GM18519 (cell line): ENCODE results near the gene CENATAC.
A peak's percentile ranks its signal among the peaks of the same experiment; 100 is the strongest.
"Not testable (repeated sequence)": the region's sequence is repeated elsewhere in the genome, so short reads cannot be mapped to it uniquely, and the experiment has no call there.

Experiments used
- ATAC-seq: cut with Tn5 transposase; IDR thresholded peaks from one replicate; pipeline ENCODE4 v1.9.1; 2021; ENCODE audit warnings: mild to moderate bottlenecking, moderate library complexity; ENCODE audit not compliant: unreplicated experiment, low FRiP score

Gene CENATAC

DNA sequence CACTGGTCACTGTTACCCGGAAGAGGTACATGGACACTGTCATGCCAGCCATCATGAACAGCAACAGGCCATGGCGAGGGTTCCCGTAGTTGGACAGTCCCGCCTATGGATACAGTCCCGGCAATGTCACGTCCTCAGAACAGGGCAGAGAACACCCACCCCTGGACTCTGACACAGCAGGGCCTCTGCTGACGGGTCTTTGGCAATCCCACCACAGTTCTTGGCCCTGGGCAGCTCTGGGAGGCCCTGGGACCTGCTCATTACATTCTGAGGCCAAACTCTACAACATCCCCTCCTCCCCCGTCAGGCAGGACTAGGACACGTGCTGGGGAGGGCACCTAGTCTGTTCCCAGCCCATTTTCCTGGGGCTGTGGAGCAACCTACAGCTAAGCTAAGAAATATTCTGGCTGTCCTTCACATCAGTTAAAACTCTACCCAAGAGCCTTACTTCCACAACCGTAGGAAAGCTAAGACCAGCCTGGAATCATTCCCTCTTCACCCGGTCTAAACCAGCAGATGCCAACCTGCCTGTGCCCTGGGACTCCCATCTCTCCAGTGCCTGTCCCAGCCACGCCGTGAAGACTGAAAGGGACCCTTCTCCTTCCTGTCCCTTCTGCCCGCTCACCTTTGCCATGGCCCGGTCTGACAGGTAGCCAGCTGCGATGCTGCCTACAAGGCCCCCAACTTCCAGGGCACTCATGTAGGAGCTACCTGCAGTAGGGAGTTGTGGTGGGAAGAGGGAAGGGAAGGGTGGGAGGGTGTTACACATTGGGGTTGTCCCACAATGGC is 28.2 kb downstream of the CENATAC start:
- no peak for ATAC-seq

DNA sequence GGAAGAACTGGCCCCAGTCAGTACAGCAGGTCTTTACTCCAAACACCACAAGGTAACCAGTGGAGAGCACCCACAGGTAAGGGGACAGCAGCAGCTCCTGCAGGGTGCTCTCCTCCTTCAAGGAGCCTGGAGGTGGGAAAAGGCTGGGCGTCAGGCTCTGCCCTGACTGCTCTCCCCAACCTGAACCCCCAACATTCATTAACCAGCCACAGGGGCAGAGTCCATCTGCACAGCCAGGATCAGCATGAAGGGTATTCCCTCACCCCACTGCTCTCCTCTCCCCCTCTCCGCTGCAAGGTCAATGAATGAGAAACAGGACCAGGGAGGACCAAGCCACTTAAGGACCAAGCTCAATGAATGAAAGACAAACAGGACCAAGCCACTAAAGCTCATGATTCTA is 29.0 kb downstream of the CENATAC start:
- no peak for ATAC-seq

DNA sequence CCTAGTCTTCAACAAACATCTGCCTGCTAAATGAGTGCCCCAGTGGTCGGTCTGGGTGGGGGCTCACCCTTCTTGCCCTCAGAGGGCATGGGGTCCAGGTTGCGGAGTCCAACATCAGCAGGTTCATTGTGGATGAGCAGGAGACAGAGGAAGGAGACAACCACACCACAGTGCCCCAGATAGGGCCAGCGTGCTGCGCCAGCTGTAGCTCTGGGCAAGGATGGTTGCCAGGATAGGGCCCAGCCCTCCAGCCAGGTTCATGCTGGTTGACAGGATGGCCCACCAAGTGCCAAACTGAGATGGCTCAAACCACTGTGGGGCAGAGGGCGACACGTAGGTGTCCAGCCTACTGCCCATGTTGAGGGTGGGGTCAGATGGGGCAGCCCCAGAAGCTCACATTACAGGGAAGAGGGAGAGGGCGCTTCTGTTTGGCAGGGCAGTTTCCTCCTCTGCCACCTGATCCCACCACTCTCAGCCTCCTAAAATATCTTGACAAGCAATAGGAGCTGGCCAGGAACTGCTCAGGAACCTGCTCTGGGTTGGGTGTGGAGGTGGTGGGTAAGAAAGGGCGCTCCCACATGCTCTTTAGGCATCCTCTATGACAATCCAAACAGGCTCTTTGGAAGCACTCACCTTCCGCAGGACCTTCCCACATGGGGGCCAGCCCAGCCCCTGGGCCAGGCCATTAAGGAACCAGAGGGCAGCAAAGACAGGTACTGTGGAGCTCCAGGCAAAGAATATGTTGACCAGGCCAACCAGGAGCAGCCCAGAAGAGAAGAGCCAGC is 29.8 kb downstream of the CENATAC start:
- no peak for ATAC-seq

DNA sequence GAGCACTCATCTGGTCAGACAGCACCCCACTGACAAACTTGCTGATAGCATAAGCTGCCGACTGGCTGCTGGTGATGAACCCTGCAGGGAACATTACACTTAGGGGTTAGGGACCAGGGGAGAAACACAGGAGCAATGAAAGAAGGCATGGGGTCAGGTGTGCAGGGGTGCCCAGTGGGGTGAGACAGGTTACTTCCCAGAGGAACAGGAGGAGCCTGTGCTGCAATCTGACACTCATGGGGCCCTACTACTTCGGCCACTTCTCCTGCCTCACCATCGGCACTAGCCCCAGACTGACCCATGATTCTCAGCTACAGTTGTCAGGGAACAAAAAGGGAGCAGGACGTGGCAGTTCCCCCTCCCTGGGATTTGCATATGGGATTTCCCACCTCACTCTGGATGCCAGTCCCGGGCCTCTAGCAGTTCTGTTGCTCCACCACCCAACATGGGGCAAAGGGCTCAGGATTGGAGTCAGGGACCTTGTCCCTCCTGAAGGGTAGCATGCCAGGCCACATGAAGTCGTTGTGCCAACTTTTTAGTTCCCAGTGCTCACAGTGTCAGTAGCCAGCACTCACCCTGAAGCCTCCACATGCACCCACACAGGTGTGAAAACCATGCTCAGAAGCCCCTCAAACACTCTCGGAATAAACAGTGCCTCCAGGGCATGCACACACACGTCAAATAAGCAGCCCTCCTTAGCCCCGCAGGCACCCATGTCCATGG is 30.6 kb downstream of the CENATAC start:
- no peak for ATAC-seq

DNA sequence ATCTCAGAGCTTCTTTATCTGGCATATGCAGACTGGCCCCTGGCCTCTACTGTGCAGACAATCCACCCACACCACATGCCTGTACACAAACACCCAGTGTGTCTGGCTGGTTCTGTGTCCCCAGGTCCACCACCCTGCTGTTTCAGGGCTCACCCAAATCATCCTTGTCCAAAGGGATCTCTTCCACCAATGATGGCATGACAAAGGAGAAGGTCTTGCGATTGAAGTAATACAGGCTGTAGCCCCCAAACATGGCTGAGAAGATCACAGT is 31.1 kb downstream of the CENATAC start:
- no peak for ATAC-seq

DNA sequence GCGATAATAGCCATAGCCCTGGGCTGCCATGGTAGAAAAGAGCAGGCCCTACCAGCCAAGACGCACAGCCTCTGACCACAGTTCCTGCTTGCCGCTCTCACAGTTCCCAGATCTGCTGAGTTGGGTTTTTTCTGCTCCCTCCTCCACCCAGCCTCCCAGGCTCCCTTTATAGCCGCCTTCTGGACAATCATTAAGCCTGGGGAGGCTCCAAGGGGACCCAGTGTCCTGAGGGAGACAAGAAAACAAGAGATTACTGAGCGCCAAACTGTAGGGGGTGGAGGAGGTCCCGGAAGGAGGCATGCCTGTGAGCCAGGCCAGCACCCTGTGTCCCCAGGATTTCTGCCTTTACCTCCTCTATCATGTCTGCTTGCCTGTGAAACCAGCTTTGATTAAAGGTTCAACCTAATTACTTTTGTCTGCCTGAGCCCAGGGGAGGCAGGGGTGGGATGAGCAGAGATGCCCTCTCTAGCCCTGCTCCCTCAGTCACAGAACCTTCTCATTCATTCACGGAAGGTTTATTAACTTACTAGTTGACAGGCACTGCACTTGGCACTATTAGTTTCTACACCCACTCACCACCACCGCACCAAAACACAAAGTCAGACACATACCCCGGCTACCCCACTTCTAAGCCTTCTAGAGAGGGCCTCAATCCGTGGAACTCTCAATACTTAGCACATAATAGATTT is 31.5 kb downstream of the CENATAC start:
- ATAC-seq, result peak; percentile 16

DNA sequence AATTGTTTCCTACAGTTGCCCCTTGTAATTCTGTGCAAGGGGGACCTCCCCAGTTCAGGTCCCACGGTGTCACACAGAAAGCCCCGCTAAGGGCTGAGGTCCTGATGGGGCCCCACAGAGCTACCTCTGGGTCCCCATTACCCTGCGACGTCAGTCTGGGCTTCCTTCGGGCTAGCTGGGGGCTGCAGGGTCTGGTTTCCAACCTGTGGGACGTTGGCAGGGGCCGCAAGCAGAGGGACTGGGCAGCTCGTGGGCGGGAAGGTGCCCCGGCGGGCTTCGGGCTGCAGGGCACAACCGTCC is 32.0 kb downstream of the CENATAC start:
- peak; percentile 8 for ATAC-seq

DNA sequence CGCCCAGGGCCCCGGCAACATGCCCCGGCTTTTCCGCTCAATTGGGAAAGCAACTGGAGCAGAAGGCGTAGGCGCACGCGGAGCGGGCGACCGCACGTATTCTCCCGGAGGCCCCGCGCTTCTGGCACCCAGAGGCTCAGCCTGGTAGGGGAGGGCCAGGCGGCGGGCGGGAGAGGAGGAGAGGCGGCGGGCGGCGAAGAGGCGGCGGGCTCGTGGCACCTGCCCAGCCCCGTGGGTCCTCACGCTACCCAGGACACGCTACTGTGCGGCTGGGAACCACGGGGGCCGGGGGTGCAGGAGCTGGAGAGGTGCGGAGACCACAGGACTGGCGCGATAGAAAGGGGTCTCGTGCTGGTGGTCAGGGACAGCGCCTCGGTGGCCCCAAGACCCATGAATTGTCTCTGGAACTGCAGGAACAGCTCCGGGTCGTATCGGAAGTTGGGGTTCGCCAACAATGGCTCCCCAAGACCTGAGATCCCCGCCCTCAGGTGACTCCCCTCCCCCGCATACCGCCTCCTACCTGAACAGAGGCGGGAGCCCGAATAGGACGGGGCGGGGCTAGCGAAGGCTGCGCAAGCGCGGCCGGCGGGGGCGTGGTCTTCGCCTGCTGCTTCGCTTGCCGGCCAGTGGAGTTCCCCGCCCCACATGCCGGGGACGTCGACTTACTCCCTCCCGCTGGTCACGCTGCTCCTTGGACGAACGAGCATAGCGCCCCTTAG is 32.5 kb downstream of the CENATAC start, which contains the start of gene SLC37A4:
Gene SLC37A4 (minus strand): TSS at position 549 of the 719 bp plus-strand sequence.
- peak; percentile 91 for ATAC-seq

DNA sequence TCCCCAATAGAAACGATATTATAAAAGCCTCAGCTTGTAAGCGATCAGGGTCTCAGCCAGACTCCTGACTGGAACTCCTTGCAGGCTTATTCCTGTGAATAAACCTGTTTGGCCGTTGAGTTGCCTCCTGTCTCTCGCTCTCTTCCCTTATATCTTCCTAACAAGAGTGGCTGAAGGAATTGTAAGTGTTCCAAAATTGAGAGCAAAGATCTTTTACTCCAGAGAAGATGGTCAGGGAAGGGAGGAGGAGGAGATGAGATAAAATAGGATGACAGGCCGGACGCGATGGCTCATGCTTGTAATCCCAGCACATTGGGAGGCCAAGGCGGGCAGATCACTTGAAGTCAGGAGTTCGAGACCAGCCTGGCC is 34.0 kb downstream of the CENATAC start:
- no peak for ATAC-seq

DNA sequence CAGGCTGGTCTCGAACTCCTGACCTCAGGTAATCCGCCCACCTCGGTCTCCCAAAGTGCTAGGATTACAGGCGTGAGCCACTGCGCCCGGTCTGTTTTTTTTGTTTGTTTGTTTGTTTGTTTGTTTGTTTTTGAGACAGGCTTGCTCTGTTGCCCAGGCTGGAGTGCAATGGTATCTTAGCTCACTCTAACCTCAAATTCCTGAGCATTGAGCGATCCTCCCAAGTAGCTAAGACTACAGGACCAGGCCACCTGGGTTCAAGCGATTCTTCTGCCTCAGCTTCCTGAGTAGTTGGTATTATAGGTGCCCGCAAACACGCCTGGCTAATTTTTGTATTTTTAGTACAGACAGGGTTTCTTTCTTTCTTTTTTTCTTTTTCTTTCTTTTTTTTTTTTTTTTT is 35.5 kb downstream of the CENATAC start:
- not testable (repeated sequence) for ATAC-seq

DNA sequence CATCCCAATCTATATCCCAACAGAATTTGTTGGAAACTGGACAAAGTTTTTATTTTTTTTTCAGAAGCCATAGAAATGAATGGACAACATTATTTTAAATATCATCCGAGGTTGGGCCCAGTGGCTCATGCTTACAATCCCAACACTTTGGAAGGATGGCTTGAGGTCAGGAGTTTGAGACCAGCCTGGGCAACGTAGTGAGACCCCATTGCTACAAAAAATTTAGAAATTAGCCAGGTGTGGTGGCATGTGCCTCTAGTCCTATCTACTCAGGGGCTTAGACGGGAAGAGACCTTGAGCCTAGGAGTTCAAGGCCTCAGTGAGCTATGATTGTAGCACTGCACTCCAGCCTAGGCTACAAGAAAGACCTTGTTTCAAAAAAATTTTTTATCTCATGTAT is 36.9 kb downstream of the CENATAC start:
- no peak for ATAC-seq

DNA sequence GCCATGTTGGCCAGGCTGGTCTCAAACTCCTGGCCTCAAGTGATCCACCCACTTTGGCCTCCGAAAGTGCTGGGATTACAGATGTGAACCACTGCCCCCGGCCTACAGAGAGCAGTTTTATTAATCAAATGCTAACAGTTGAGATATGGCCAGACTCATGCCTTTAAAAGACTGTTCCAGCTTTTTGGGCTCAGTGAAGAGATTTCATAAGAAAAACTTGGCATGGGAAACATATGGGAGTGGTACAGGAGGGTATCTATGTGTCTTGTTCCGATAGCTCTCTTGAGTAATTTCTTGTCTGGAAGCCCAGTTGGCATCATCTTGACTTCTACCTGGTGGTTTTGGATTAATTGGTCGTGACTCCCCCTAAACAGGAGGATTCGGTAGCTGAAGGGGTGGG is 40.9 kb downstream of the CENATAC start:
- ATAC-seq, result no peak

DNA sequence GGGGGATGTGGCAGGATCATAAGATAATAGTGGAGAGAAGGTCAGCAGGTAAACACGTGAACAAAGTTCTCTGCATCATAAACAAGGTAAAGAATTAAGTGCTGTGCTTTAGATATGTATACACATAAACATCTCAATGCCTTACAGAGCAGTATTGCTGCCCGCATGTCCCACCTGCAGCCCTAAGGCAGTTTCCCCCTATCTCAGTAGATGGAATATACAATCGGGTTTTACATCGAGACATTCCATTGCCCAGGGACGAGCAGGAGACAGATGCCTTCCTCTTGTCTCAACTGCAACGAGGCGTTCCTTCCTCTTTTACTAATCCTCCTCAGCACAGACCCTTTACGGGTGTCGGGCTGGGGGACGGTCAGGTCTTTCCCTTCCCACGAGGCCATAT is 41.5 kb downstream of the CENATAC start:
- not testable (repeated sequence) for ATAC-seq

DNA sequence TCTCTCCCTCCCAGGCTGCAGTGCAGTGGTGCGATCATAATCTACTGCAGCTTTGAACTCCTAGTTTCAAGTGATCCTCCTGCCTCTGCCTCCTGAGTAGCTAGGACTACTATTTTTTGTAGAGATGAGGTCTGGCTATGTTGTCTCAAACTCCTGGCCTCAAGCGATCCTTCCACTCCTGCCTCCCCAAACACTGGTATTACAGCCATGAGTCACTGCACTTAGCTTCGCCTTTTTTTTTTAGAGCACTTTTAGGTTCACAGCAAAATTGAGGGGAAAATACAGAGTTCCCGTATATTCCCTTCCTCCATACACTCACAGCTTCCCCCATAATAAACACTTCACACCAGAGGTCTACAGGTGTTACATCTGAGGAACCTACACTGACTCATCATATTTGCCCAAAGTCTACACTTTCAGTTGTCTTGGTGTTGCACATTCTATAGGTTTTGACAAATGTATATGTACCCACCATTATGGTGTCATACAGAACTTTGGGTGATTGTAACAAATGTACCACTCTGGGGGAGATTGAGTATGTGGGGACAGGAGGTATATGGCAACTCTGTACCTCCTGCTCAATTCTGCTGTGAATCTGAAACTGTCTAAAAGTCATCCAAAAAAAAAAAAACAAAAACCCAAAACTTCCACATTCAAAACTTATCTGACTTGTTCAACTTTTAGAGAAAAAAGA is 44.0 kb downstream of the CENATAC start:
- ATAC-seq, result no peak

DNA sequence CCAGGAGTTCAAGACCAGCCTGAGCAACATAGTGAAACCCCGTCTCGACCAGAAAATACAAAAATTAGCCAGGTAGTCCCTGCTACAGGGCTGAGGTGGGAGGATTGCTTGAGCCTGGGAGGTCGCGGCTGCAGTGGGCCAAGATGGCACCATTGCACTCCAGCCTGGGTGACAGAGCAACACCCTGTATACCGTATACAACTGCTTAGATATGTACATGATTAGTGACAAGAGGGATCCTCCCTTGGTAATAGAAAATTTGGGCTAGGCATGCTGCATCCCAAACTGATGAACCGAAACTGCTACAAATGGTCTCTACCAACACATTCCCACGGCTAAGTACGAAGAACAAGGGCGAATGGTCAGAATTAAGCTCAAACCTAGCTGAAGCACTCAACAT is 45.0 kb downstream of the CENATAC start:
- ATAC-seq, result no peak

DNA sequence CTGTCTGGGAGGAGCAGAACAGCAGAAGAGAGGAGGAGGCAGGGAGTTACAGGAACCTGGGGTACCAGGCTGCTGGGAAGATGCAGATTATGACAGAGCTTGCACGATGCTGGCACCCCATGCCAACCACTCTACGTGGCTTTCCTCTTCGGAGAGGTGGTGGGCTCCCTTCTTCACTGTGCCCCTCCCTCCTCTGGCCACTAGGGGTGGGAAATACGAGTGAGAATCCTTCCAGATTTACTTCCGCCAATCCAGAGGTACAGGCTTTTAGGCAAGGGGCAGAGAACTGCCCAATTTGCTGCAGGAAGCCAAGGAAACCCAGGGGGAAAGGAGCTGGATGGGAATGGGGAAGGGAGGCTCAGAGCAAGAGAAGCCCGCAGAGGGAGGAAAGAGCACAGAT is 46.8 kb downstream of the CENATAC start:
- no peak for ATAC-seq

DNA sequence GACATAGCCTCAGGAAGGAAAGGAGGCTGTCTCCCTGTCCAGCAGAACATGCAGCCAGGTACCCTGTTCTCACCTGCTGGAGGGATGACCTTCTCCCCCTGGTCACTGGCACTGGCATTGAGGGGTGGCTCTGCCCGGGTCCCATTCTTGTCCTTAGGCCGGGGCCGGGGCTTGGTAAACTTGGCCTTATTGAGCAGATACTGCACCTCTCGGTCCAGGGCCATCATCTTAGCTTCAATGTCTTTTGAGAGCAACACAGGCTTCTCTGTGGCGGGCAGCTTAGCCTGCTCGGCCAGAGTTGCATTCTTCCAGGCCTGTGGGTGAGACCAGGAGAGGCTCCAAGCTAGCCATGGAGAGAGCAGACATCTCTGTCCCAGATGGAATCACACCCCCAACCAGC is 48.6 kb downstream of the CENATAC start:
- no peak for ATAC-seq

DNA sequence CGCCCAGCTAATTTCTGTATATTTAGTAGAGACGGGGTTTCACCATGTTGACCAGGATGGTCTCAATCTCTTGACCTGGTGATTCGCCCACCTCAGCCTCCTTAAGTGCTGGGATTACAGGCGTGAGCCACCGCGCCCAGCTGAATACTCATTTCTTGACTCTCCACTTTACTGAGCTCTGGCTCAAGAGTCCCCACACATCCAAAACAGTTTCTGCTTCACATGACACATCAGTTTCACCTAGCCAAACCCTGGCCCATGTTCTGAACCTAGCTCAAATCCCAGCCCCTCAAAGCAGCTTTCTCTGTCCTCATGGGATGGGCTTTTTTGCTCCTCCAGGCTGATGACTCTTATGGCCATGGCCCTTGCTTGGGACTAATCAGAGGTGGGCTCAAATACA is 49.3 kb downstream of the CENATAC start:
- no peak for ATAC-seq

DNA sequence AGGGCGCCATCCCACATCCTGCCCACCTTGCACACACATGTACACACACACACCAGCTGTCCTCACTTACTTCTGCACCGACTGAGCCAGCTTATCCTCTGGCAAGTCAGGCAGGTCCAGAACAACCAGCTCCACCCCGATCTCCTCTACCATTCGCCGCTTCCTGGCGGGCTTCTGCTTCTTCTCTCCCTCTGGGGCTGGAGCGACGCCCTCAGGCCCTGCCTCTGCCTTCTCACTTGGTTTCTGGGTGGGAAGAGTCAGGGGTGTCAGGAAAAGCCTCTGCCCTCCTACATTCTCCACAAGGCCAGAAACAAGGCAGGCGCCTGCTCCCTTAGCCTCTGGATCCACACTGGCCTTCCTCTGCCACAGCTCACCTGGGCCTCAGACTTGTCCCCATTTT is 50.7 kb downstream of the CENATAC start:
- ATAC-seq, result no peak

DNA sequence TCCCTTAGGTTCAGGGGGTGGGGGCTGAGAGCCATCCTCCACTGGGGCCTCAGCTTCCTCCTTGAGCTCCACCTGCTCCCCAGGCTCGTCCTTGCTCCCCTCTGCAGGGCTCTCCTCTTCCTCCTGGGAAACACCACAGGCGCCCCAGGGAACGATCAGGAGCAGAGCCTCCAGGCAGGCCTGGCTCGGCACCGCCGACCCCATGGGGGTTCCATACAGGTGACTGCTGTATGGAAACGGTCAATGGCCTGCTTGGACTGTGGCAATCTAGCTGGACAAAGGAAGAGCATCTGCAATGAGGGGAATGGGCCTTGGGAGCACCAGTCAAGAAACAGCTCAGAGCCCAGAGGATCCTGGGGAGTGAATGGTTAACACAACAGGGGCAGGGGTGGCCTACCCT is 51.1 kb downstream of the CENATAC start:
- no peak for ATAC-seq
